Colon (tissue), 2 donors: ENCODE measurements around the gene ENTPD6.
"Not testable (repeated sequence)": the region's sequence is repeated elsewhere in the genome, so short reads cannot be mapped to it uniquely, and the experiment has no call there.

Experiments used
- FAIRE-seq: peaks from 2 replicates; lab custom pipeline; 2012; peaks lifted over from hg19 to GRCh38; lab: Jason Lieb, UNC
- donor health status: control.
- donor health status: control.

Gene ENTPD6

DNA sequence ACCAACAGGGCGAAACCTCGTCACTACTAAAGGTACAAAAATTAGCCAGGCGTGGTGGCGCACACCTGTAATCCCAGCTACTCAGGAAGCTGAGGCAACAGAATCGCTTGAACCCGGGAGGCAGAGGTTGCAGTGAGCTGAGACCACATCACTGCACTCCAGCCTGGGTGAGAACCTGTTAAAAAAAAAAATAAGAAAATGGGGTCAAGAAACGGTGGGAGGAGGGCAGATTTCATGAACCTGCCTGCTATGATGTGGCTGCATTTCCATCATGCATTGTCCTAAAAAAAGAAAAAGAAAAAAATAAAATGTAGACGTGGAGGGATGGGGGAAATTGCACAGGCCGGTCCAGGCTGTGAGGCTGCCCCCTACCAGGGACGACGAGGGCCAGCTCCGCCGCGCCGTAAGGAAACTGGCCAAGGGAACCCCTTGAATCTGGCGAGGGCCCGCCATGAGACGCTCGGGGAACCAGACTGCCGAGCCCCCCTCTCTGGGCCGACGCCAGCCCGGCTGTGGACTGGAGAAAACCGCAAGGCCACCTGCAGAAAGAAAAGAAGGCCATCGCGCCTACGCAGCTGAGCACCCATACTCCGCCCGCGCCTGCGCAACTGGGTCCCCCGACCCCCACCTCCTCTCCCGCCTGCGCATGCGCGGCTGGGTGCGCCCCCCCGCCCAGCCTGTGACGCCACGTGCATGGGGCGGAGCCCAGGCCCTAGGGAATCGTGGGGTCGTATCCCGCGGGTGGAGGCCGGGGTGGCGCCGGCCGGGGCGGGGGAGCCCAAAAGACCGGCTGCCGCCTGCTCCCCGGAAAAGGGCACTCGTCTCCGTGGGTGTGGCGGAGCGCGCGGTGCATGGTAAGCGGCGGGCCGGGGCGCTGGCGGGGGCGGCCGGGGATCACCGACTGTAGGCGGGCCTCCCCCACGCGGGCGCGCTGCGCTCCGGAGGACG, at the start of gene ENTPD6:
ENTPD6 (plus strand) TSS at position 699 of the 948 bp plus-strand sequence. CDS start 10,825 bp downstream, outside the sequence.
- no peak for FAIRE-seq

DNA sequence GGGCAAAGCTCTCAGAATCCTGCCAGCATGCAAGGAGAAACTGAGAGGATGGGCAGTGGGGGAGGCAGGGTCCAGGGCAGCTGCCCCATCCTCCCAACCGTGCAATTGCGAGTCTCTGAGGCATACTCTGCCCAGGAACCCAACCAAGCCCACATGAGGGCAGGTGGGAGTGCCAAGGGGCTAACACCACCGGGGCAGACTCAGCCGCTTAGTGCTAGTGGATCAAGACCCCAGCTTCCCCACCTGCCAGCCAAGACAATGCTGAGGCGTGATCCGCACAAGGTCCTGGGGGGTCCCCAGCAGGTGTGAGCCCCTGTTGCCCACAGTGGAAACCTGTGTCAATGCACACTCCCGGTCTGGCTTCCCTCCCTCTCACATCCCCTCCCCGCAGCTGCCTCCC, 48.5 kb upstream of the ENTPD6 start:
- FAIRE-seq, result no peak

DNA sequence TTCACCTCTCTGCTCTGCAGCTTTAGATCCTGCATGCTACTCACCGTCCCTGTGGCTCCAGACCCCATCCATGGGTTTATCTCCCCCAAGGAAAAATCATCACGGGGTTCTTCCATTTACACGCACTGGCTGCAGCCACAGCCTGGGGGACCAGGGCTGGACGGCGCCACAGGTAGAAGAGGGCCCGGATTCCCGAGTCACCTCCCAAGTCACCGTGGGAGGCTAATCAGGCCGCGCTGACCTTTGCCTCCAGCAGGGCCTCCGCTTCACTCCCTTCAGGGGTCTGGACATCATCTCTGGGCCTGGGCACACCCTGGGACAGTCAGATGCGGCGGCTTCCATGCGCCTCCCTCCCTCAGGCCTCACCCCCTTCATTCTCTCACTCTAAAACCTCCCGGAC, 47.8 kb upstream of the ENTPD6 start:
- FAIRE-seq, result no peak

GRCh38 chr20:25148181-25148981, 47.1 kb upstream of the ENTPD6 start:
- FAIRE-seq, result no peak

GRCh38 chr20:25148982-25149846, 46.3 kb upstream of the ENTPD6 start:
- FAIRE-seq, result no peak

DNA sequence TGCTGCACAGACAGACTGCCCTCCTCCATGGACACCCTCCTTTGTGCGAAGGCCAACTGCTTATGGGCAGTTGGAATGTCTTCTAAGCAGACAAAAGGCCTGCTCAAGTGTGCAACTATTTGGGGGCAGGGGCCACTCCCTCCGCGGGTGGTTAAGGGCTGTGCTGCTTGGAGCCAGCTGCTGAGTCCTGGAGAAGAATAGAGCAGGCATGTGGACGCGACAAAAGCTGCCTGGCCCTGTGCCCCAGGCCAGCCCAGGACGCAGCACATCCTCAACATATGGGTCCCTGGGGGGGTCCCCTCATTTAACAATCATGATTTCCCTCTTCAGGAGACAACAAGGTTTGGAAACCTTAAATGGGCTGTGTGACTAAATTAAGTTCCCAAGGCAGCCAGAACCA, 45.5 kb upstream of the ENTPD6 start:
- FAIRE-seq, result no peak

DNA sequence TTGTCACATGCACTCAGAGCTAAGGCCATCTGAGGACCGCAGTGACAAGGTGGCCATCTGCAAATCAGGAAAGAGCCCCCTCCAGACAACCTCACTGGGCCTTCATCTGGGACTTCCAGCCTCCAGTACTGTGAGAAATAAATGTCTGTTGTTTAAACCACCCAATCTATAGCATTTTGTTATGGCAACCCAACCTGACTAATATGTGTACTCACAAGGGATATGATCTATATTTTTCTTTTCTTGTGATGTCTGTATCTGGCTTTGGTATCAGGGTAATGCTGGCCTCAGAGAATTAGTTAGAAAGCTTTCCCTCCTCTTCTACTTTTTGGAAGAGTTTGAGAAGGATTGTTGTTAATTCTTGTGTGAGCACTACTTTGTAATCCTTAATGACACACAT, 37.5 kb upstream of the ENTPD6 start:
- no peak for FAIRE-seq

- no peak for FAIRE-seq
These were observed 35.0 kb upstream of the ENTPD6 start for GRCh38 chr20:25160467-25160866.

- no peak for FAIRE-seq
These were observed 34.6 kb upstream of the ENTPD6 start for GRCh38 chr20:25160897-25161296.

DNA sequence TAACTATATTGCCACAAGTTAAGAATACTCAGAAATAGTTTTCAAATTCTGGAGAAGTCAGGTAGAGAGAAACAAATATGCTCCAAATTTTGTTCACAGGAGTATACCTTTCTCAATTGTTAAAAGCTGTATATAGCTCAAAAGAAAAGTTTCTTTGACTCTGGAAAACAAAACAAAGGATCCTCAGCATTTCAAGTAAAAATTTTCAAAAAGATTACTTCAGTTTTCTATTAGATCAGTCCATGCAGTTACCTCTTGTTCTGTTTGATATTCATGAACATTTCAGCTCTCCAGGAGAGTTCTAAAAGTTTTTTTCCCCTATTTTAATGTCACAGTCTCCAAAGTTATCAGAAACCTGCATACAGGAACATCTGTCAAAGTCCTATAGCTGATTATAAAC, 30.4 kb upstream of the ENTPD6 start:
- no peak for FAIRE-seq

DNA sequence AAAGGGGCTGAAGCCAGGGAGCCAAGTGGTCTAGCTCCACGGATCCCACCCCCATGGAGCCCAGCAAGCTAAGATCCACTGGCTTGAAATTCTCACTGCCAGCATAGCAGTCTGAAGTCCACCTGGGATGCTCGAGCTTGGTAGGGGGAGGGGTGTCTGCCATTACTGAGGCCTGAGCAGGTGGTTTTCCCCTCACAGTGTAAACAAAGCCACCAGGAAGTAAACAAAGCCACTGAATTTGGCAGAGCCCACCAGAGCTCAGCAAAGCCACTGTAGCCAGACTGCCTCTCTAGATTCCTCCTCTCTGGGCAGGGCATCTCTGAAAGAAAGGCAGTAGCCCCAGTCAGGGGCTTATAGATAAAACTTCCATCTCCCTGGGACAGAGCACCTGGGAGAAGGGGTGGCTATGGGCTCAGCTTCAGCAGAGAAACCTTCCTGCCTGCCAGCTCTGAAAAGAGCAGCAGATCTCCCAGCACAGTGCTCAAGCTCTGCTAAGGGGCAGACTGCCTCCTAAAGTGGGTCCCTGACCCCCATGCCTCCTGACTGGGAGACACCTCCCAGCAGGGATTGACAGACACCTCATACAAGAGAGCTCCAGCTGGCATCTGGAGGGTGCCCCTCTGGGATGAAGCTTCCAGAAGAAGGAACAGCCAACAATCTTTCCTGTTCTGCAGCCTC, 29.3 kb upstream of the ENTPD6 start:
- not testable (repeated sequence) for FAIRE-seq

- FAIRE-seq, result no peak
These were observed 22.2 kb upstream of the ENTPD6 start for GRCh38 chr20:25173321-25173720.

DNA sequence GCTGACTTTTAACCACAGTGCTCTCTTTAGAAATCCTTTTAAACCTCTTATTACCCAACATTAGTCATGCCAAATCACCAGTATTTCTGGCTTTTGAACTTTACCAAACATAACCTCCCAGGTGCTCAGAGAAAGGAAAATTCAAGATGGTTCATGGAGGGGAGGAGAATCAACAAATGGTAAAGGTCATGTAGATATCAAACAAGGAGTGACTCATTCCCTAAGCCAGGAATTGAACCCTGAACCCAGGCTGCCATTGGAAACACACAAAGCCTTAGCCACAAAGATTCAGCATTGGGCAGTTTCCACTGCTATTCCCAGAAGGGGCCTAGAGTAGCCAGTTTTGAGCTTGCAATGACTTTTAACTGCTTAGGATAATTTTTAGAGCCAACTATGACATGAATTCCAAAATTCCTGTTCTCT, 21.6 kb upstream of the ENTPD6 start:
- FAIRE-seq, result no peak

DNA sequence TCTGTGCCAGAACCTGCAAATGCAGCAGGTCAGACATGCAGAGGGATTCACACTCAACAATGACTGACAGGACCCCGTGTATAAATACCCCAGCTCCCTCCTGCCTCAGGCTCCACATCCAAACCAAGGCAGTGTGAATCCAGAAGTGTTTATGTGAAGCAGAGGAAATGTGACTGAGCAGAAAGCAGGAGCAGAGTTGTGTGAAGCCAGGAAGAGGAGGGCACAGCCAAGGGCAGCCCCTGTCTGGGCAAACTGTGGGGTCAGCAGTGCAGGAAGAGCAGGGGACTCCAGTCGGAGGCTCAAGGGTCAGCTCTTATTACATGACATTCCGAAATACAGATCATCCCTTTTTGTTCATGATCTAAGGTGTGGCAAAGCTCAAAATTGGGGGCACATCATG, 19.3 kb upstream of the ENTPD6 start:
- FAIRE-seq, result no peak

GRCh38 chr20:25177890-25178321, 17.6 kb upstream of the ENTPD6 start:
- no peak for FAIRE-seq

- FAIRE-seq, result peak; percentile 21
These were observed 16.7 kb upstream of the ENTPD6 start for GRCh38 chr20:25178563-25179438.

DNA sequence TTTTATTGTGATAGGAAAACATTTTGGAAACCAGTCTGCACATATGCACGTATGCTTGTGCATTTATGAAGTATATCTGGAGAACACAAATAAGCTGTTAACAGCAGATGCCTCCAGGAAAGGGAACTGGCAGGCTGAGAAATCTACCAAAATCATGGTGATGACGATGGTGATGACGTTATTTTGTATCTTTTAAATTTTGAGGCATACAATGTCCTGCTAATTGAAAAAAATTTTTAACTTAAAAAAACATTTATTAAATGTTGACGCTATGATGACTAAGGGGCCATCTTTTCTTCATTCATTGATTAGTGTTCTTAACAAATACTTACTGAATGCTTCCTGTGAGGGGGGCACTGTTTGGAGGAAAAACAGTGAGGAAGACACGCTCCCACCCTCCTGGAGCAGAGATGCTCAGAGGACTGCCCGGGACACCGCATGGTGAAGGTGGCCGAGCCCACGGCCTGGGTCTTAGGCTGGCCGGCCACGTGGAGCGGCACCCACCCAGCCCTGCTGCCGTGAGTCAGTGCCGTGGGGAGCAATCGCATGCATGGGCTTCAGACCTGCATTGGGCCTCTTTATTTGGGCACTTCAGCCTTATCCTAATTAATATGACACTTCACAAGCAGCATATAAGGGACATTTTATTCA, 15.9 kb upstream of the ENTPD6 start:
- FAIRE-seq, result no peak

- FAIRE-seq, result not testable (repeated sequence)
These were observed 11.1 kb upstream of the ENTPD6 start for GRCh38 chr20:25184391-25184790.

GRCh38 chr20:25187220-25187619, 8.3 kb upstream of the ENTPD6 start:
- FAIRE-seq, result no peak

- no peak for FAIRE-seq
These were observed 7.9 kb upstream of the ENTPD6 start for GRCh38 chr20:25187635-25188034.
